Hindlimb muscle (tissue), 1 donor: ENCODE data around the gene LUC7L3. TPM values are rescaled to one million over a fixed set of nuclear protein-coding genes. Genes with fewer than 3 reads are reported as not detected.
A peak's percentile ranks its signal among the peaks of the same experiment; 100 is the strongest.
"Not testable (repeated sequence)": the region's sequence is repeated elsewhere in the genome, so short reads cannot be mapped to it uniquely, and the experiment has no call there.

ENCODE experiments used
- DNase-seq: peaks from one replicate; pipeline ENCODE4 v3.0.0-alpha.2; 2013
- polyA plus RNA-seq: library from polyadenylated mRNA; unstranded; fragments of 120-200 nt; gene quantifications from one replicate; pipeline ENCODE4 v1.2.1, GENCODE V29; 2013; ENCODE audit not compliant: insufficient read length

Gene LUC7L3
- polyA plus RNA-seq, 1 donor: 270 TPM

- peak; percentile 63 for DNase-seq
These were observed 11.1 kb upstream of the LUC7L3 start for GRCh38 chr17:50708050-50709000.

DNA sequence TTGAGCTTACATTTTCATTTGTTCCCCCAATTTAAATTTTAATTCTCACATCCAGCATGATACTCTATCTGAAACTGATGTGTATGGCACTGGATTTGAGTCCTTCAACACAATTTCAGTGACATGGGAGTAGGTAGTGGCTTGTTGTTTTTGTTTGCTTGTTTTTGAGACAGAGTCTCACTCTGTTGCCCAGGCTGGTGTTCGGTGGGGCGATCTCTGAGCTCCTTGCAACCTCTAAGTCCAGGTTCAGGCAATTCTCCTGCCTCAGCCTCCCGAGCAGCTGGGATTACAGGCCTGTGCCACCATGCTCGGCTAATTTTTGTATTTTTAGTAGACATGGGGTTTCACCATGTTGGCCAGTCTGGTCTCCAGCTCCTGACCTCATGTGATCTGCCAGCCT, 10.3 kb upstream of the LUC7L3 start:
- not testable (repeated sequence) for DNase-seq

- DNase-seq: no peak
These were observed 9.4 kb upstream of the LUC7L3 start for GRCh38 chr17:50710025-50710424.

DNA sequence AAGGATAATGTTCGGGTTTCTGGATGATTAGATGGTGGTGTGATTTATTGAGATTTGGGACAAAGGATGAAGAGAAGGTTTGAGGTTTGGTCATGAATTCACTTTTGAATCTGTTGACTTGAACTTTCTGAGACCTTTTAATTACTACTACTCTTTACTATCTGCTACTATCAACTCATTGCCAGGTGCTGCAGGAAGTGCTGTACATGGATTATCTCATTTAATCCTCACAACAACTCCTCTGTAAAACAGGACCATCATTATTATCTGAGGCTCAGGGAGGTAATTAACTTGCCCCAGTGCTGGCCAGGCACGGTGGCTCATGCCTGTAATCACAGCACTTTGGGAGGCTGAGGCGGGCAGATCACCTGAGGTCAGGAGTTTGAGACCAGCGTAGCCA, 8.8 kb upstream of the LUC7L3 start:
- no peak for DNase-seq

DNA sequence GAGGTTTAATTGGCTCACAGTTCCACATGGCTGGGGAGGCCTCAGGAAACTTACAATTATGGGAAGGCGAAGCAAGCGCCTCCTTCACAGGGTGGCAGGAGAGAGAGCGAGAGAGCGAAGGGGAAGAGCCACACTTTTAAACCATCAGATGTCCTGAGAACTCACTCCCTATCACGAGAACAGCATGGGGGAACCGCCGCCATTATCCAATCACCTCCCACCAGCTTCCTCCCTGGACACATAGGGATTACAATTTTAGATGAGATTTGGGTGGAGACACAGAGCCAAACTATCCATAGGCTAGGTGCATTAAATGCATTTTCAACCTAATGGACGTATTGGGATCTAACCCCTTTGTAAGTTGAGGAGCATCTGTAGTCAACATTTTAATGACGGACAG, 6.8 kb upstream of the LUC7L3 start:
- DNase-seq: no peak

DNA sequence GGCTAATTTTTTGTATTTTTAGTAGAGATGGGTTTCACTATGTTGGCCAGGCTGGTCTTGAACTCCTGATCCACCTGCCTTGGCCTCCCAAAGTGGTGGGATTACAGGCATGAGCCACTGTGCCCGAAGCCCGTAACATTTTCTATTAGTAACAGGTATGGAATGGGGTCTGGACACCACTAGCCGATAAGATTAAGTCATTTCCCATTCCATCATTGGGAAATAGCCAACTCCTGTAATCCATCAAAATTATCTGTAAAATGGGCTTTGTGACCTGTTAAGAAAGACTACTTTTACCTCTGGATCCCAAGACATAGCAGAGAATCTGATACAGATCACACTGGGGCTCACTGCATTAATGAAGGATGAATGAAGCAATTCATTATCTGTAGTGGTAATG, 3.9 kb upstream of the LUC7L3 start:
- DNase-seq: no peak

- DNase-seq: no peak
These were observed 756 bp downstream of the LUC7L3 start for GRCh38 chr17:50719924-50720794.

GRCh38 chr17:50721194-50722010, 2.0 kb downstream of the LUC7L3 start:
- DNase-seq: no peak

- DNase-seq: no peak
These were observed 3.3 kb downstream of the LUC7L3 start for GRCh38 chr17:50722746-50723145.

GRCh38 chr17:50724622-50725021, 5.2 kb downstream of the LUC7L3 start:
- DNase-seq: not testable (repeated sequence)

- no peak for DNase-seq
These were observed 6.6 kb downstream of the LUC7L3 start for GRCh38 chr17:50725769-50726655.

DNA sequence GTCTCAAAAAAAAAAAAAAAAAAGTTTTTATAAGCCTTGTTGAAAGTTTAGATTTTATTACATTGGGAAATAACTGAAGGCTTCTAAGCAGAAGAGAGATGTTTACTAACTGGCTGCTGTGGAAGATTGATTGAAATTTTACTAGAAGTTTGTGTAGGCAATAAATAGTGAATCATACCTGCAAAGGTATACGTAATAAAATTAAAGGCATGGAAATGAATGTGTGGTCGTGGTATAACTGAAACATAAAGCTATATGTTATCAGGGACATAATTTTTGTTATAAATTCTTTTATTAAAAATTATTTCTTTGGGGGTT, 8.7 kb downstream of the LUC7L3 start:
- DNase-seq: no peak

DNA sequence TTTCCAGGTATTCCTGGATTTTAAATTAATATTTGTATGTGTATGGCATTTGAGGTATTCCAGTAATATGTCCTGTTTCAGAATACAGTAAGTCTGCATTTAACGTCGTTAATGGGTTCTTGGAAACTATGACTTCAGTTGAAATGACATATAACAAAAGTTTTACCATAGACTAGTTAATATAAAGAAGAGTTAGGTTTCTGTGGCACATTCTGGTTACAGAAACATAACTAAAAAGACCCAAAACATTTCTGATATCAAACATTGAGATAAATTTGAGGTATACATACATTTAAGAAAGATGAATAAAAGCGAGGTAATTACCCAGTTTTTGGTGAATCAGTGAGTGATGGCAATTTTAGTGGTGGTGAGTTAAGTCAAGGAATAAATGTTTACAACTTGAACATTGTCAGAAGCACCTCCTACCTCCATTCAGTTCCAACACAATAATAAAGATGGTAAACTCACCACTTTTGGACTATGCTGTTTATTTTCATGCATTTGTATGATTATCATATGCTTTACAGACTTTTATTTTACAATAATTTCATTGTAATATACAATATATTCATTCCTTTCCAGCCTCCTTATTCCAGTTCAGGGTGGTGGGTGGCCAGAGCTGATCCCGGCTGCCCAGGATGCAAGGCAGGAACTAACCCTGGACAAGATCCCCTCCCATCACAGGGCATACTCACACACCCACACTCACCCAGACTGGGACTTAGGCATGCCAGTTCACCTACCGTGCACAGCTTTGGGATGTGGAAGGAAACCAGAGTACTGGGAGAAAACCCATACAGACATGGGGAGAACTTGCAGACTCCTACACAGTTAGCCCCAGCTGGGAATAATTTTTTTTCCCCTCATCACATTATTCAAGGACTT, 9.7 kb downstream of the LUC7L3 start:
- no peak for DNase-seq

- no peak for DNase-seq
These were observed 12.4 kb downstream of the LUC7L3 start for GRCh38 chr17:50731575-50732460.

GRCh38 chr17:50735287-50735686, 15.9 kb downstream of the LUC7L3 start:
- DNase-seq: no peak

DNA sequence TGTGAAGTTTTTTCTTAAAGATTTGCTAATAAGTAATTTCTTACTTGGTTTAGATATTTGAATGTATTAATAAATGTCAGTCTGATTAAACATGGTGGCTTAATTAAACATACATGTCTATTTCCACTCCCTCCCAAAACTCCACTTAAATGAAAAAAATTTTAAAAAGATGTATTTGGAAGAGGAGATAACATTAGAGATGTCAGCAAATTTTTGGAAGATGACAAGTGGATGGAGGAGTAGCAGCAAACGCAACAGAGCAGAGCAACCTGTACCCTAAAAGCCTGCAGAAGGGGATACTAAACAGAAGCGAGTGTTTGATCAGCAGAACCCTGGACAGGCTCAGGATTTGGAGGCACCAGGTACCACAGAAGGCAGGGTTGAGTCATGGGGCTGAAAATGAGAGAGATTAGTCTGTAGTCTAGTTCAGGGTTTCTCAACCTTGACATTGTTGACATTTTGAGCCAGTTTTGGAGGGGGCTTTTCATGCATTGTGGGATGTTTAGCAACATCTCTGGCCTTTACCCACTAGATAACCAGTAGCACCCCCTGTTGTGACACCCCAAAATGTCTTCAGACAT, 17.8 kb downstream of the LUC7L3 start:
- no peak for DNase-seq

- DNase-seq: no peak
These were observed 19.7 kb downstream of the LUC7L3 start for GRCh38 chr17:50739098-50739497.

DNA sequence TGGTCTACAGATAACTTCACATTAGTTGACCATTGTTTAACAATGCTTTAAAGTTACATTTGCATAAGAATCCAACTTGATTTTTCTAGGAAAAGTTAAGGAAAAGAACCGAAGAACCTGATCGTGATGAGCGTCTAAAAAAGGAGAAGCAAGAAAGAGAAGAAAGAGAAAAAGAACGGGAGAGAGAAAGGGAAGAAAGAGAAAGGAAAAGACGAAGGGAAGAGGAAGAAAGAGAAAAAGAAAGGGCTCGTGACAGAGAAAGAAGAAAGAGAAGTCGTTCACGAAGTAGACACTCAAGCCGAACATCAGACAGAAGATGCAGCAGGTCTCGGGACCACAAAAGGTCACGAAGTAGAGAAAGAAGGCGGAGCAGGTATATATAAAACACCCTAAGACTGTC, 26.2 kb downstream of the LUC7L3 start:
- no peak for DNase-seq

DNA sequence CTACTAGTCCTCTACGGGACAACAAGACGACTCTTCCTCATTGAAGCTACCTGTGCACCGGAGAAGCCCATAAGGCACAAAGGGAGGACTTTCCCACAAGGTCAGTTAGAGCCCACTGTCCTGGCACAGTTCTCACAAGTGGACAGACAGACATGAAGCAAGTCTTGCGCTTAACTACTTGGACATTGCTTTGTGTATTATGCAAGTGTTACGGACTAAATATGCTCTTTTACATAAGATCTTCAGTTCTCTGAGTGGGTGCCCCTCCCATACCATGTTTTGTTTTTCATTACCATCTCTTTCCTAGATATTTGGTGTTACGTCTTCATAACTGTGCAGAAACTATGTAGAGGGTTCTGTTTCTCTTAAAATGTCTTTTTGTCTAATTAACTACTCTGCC, 29.8 kb downstream of the LUC7L3 start:
- no peak for DNase-seq
